Endothelial cell of umbilical vein (primary cell): Measurements from ENCODE around the gene TRIP10. TPM values are rescaled to one million over a fixed set of nuclear protein-coding genes. Genes with fewer than 3 reads are reported as not detected.

Experiments used
- BruUV-seq: library from RNA; stranded (reverse); fragments of 400-500 nt; replicated peaks from 2 replicates; lab custom pipeline; 2021; lab: Mats Ljungman, UMichigan
- CTCF ChIA-PET: fragments of 300-600, 350-600 bp; sonication (Branson Sonifier 250); formaldehyde crosslinking; loops from one replicate; lab custom pipeline; 2021; ENCODE audit warnings: antibody characterized with exemption, inconsistent platforms; lab: Charles Lee
- POLR2A ChIA-PET: fragments of 300-600, 350-600 bp; sonication (Branson Sonifier 250); formaldehyde crosslinking; loops from one replicate; lab custom pipeline; 2021; ENCODE audit warnings: antibody characterized with exemption, inconsistent platforms; lab: Charles Lee
- DNase-seq: peaks from one replicate; pipeline ENCODE4 v3.0.0-alpha.2; 2011; ENCODE audit warnings: low read depth, low spot score
- FAIRE-seq: peaks from 2 replicates; lab custom pipeline; 2011; peaks lifted over from hg19 to GRCh38; lab: Jason Lieb, UNC
- H2AFZ ChIP-seq: 2 replicates; pipeline ENCODE4 v1.6.0; 2012; ENCODE audit warnings: low read depth, low read length, control low read depth, inconsistent platforms
- H3K27ac ChIP-seq: 2 replicates; pipeline ENCODE4 v1.5.1; 2011; ENCODE audit warnings: low read depth, mild to moderate bottlenecking, control low read depth, low read length, moderate library complexity; ENCODE audit not compliant: insufficient read depth
- H3K27me3 ChIP-seq, 2 experiments: 2 replicates each; pipeline versions ENCODE4 v1.6.0 to v1.6.1; 2011; ENCODE audit warnings: low read length in 2 of 2, mixed read lengths in 1 of 2; ENCODE audit not compliant: control insufficient read depth in 2 of 2, insufficient read depth in 2 of 2
- H3K36me3 ChIP-seq, 2 experiments: 2 replicates in 1 of 2; 3 replicates in 1 of 2; pipeline ENCODE4 v1.5.1; 2011; ENCODE audit warnings: low read length in 2 of 2, mild to moderate bottlenecking in 1 of 2, moderate library complexity in 1 of 2; ENCODE audit not compliant: control insufficient read depth in 2 of 2, insufficient read depth in 2 of 2; ENCODE audit errors: extremely low read depth in 1 of 2
- H3K4me1 ChIP-seq: 3 replicates; pipeline ENCODE4 v1.5.1; 2011; ENCODE audit warnings: mild to moderate bottlenecking, low read length; ENCODE audit not compliant: control insufficient read depth, insufficient read depth; ENCODE audit errors: extremely low read depth
- H3K4me2 ChIP-seq: 2 replicates; pipeline ENCODE4 v1.6.1; 2011; ENCODE audit warnings: low read length, control low read depth, mixed read lengths; ENCODE audit not compliant: insufficient read depth
- H3K4me3 ChIP-seq, 3 experiments: fragments of 200-600 bp in 1 of 3; sonication (generic), shearing (Covaris generic) in 1 of 3; replicated peaks in 1 of 3; 2 replicates each; pipeline ENCODE4 v1.5.1; 2011 to 2016; ENCODE audit warnings: control low read depth in 3 of 3, low read length in 3 of 3, mild to moderate bottlenecking in 2 of 3, inconsistent platforms in 1 of 3, low read depth in 1 of 3, moderate library complexity in 1 of 3; ENCODE audit not compliant: insufficient read depth in 1 of 3
- H3K79me2 ChIP-seq: 2 replicates; pipeline ENCODE4 v1.6.0; 2012; ENCODE audit warnings: low read length, inconsistent platforms; ENCODE audit not compliant: control insufficient read depth, insufficient read depth
- H3K9ac ChIP-seq: replicated peaks from 2 replicates; pipeline ENCODE3; 2011; ENCODE audit warnings: low read length, control low read depth; ENCODE audit not compliant: insufficient read depth; ENCODE audit errors: extremely low read depth
- H3K9me1 ChIP-seq: replicated peaks from 3 replicates; pipeline ENCODE4 v1.6.0; 2011; ENCODE audit warnings: mild to moderate bottlenecking, low read length; ENCODE audit not compliant: control insufficient read depth, insufficient read depth; ENCODE audit errors: extremely low read depth
- H3K9me3 ChIP-seq: replicated peaks from 2 replicates; pipeline ENCODE4 v1.5.1; 2012; ENCODE audit warnings: low read length, inconsistent platforms; ENCODE audit not compliant: control insufficient read depth, insufficient read depth
- H4K20me1 ChIP-seq: replicated peaks from 2 replicates; pipeline ENCODE3; 2011; ENCODE audit warnings: mild to moderate bottlenecking, low read length; ENCODE audit not compliant: control insufficient read depth, insufficient read depth; ENCODE audit errors: extremely low read depth
- CTCF ChIP-seq, 2 donors: IDR thresholded peaks; 1 replicate in 1 of 2; 2 replicates in 1 of 2; pipeline ENCODE4 v1.5.1; 2011; ENCODE audit warnings: low read length in 2 of 2, mild to moderate bottlenecking in 2 of 2, moderate library complexity in 2 of 2, control low read depth in 1 of 2, inconsistent platforms in 1 of 2, low read depth in 1 of 2; ENCODE audit not compliant: insufficient read depth in 1 of 2; ENCODE audit errors: extremely low read depth in 1 of 2
- EZH2 ChIP-seq: IDR thresholded peaks from 2 replicates; pipeline ENCODE4 v1.6.1; 2012; ENCODE audit warnings: borderline replicate concordance, low read depth, mild to moderate bottlenecking, moderate library complexity, low read length, inconsistent platforms; ENCODE audit not compliant: severe bottlenecking
- FOS ChIP-seq: IDR thresholded peaks from 2 replicates; pipeline ENCODE4 v1.6.1; 2011; ENCODE audit warnings: mild to moderate bottlenecking, low read length, moderate library complexity, borderline replicate concordance; ENCODE audit not compliant: insufficient read depth
- GATA2 ChIP-seq: IDR thresholded peaks from 2 replicates; pipeline ENCODE4 v1.7.0; 2011; ENCODE audit warnings: low read depth, mild to moderate bottlenecking, moderate library complexity, mixed read lengths, low read length; ENCODE audit not compliant: insufficient read length, insufficient read depth
- JUN ChIP-seq: IDR thresholded peaks from 2 replicates; pipeline ENCODE4 v1.6.1; 2011; ENCODE audit warnings: borderline replicate concordance, low read depth; ENCODE audit not compliant: insufficient read length, insufficient read depth
- MYC ChIP-seq: IDR thresholded peaks from one replicate; pipeline ENCODE4 v1.6.1; 2011; ENCODE audit warnings: mild to moderate bottlenecking, low read depth, low read length
- POLR2A ChIP-seq: IDR thresholded peaks from 2 replicates; pipeline ENCODE4 v1.6.1; 2012; ENCODE audit warnings: low read depth, mild to moderate bottlenecking, control low read depth, low read length
- POLR2AphosphoS5 ChIP-seq: IDR thresholded peaks from 2 replicates; pipeline ENCODE4 v1.6.1; 2012; ENCODE audit warnings: low read depth, mild to moderate bottlenecking, control low read depth, low read length, moderate library complexity; ENCODE audit not compliant: insufficient read depth
- dilution Hi-C: fragments of 300-500 bp; cut with MboI; formaldehyde crosslinking; loops from one replicate; pipeline ENCODE4 v1.15.0; 2019; ENCODE audit warnings: low sequenced_read_pairs; ENCODE audit not compliant: extremely low pct_ligation_motif_present
- intact Hi-C: fragments of 100-400 bp; cut with micrococcal nuclease; formaldehyde crosslinking; loops from one replicate; pipeline ENCODE4 v1.10.0; 2022
- polyA plus RNA-seq, 4 experiments: library from polyadenylated mRNA; depleted of rRNA in 3 of 4; stranded (reverse) in 3 of 4; unstranded in 1 of 4; fragments of >200 nt; gene quantifications; 2 replicates each; pipeline versions ENCODE4 v1.2.1 to v1.2.3, GENCODE V29; 2011 to 2012; ENCODE audit warnings: missing spikeins in 1 of 4
- total RNA-seq: library from RNA; stranded (reverse); gene quantifications from 2 replicates; pipeline ENCODE4 v1.2.3, GENCODE V29; 2021
- TF ChIP-seq, protein P1 (sequence below): IDR thresholded peaks from 2 replicates; pipeline ENCODE4 v1.6.1; 2011; ENCODE audit not compliant: insufficient read depth, insufficient read length

The TRIP10 gene
- total and polyA plus RNA-seq, 2 donors (not counting 3 experiments of a cell fraction or from before 2014, with no cell fraction given): 28.4 to 69.3 TPM

- dilution Hi-C loops (no loop called here), intact Hi-C loops (no loop called here)
- CTCF ChIA-PET: interaction anchor here (2.7 kb wide), 1 partner anchor 13 kb away, joined by 12 read pairs; no protein-coding TSS in a partner anchor
- DNase-seq: no peak
- Histone ChIP-seq H3K4me2 (no peak overlapping the region), H3K9me1 (no peaks in the 10 kb centered on the region), H2AFZ (no peak overlapping the region), H3K36me3 (peaks cover 7 to 20% of the 10 kb centered on the region in 2 experiments), H3K27me3 (no peaks in the 10 kb centered on the region), H3K9me3 (no peaks in the 10 kb centered on the region), H3K27ac (no peak overlapping the region), H3K9ac (no peak overlapping the region), H3K4me3 (no peak overlapping the region), H3K79me2 (peaks cover 1% of the 10 kb centered on the region), H4K20me1 (no peaks in the 10 kb centered on the region), H3K4me1 (peaks cover 8% of the 10 kb centered on the region)
- no TSS peak for BruUV-seq
- TF ChIP-seq JUN (no peak), EZH2 (no peak), MYC (no peak), CTCF (IDR thresholded peaks at IDR 0.05; ENCODE audit: extremely low read depth in 1 of 2, insufficient read depth in 1 of 2, low read depth in 1 of 2, low read length in 2 of 2) (no peak), POLR2A (no peak), GATA2 (no peak), POLR2AphosphoS5 (no peak), FOS (no peak)
- TF ChIP-seq, protein P1, sequence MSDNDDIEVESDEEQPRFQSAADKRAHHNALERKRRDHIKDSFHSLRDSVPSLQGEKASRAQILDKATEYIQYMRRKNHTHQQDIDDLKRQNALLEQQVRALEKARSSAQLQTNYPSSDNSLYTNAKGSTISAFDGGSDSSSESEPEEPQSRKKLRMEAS: no peak
- FAIRE-seq: no peak
- POLR2A ChIA-PET: no interaction called here
Observed at GRCh38 chr19:6751189-6751588, 11.7 kb downstream of the TRIP10 start.
